ENCODE measurements around the gene SOWAHA.

SOWAHA gene

DNA sequence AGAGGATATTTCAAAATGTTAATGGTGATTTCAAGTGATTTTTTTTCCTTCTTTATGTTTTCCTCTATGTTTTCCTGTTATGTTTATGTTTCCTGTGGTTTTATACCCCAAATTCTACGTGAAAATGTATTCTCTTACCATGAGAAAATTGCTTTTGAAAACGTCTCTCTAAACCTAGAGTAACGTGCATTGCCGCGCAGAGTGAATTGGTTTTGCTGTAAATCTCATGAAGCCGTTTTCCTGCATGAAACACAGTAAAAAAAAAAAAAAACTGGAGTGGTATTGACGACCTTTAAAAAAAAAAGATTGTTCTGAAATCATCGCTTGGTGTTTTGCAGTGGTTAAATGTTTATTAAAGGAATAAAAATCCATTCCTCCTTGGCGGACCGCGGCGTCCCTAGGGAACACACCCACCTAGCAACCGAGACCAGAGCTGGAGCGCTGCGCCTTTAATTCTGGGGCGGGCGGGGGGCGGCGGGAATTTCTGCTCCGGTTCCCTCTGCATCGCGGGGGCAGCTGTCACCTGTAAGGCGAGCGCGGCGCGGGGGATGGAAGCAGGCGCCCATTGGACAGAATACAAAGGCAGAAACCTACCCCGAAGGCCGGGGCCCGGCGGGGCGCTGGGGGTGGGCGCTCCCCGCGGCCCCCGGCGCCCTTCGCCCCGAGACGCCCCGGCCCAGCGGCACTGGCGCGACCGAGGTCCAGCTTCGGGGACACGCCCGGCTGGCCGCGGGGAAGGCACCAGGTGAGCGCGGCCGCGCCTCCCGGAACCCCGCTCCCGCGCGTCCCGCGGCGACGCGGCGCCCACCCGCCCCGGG is at the start of gene SOWAHA:
Gene SOWAHA (plus strand): TSS at position 522 of the 818 bp plus-strand sequence. CDS start 320 bp downstream, outside the sequence.
- H4K20me1 ChIP-seq (ENCODE audit: insufficient read depth), result no peaks in the 10 kb centered on the region
- H3K9ac ChIP-seq, result no peak within 1 kb of the TSS
- no peak within 1 kb of the TSS for H3K4me3 ChIP-seq (IDR thresholded peaks at IDR 0.05; ENCODE audit: insufficient read depth, low read depth, low read length)
- no peak within 1 kb of the TSS for H3K27ac ChIP-seq
- no peaks in the 10 kb centered on the region for H3K36me3 ChIP-seq (ENCODE audit: insufficient read depth)
- TF ChIP-seq, protein P1, sequence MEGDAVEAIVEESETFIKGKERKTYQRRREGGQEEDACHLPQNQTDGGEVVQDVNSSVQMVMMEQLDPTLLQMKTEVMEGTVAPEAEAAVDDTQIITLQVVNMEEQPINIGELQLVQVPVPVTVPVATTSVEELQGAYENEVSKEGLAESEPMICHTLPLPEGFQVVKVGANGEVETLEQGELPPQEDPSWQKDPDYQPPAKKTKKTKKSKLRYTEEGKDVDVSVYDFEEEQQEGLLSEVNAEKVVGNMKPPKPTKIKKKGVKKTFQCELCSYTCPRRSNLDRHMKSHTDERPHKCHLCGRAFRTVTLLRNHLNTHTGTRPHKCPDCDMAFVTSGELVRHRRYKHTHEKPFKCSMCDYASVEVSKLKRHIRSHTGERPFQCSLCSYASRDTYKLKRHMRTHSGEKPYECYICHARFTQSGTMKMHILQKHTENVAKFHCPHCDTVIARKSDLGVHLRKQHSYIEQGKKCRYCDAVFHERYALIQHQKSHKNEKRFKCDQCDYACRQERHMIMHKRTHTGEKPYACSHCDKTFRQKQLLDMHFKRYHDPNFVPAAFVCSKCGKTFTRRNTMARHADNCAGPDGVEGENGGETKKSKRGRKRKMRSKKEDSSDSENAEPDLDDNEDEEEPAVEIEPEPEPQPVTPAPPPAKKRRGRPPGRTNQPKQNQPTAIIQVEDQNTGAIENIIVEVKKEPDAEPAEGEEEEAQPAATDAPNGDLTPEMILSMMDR (conservative IDR thresholded peaks at IDR 0.05; ENCODE audit: low read depth, low read length), result no peak
- no peak within 1 kb of the TSS for H2AFZ ChIP-seq (ENCODE audit: low read depth)
- no peaks in the 10 kb centered on the region for H3K79me2 ChIP-seq (ENCODE audit: insufficient read depth, low read depth)
- peaks cover 3% of the 10 kb centered on the region; the same call in 1 of the 2 replicates for H3K27me3 ChIP-seq (ENCODE audit: insufficient read depth, low read depth)
- peaks cover 10% of the 10 kb centered on the region for H3K4me1 ChIP-seq (ENCODE audit: low read depth, poor library complexity, severe bottlenecking)
- H3K4me2 ChIP-seq, result no peak within 1 kb of the TSS

DNA sequence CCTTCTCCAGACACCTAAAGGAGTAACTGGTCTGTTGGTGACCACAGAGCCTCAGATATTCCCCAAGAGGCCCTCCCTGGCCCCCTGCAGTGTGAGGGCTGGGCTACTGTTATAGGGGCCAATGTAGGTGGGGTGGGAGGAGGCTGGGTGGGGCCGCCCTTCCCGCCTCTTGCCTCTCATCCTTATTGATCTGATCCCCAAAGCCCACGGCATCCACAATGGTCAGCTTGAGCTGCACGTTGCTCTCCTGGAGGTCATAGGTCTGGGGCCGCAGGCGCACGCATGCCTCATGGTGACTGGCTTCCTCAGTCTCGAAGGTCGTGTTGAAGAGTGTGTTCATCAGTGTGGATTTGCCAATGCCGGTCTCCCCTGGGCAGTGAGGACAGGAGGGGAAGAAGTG is 49.1 kb upstream of the SOWAHA start:
- Histone ChIP-seq H3K27ac (no peak overlapping the region), H3K79me2 (ENCODE audit: insufficient read depth, low read depth) (no peaks in the 10 kb centered on the region), H3K36me3 (ENCODE audit: insufficient read depth) (no peaks in the 10 kb centered on the region), H3K27me3 (ENCODE audit: insufficient read depth, low read depth) (no peaks in the 10 kb centered on the region), H3K9ac (no peak overlapping the region), H2AFZ (ENCODE audit: low read depth) (no peak overlapping the region), H3K4me2 (no peak overlapping the region), H3K4me1 (ENCODE audit: low read depth, poor library complexity, severe bottlenecking) (no peaks in the 10 kb centered on the region), H3K4me3 (IDR thresholded peaks at IDR 0.05; ENCODE audit: insufficient read depth, low read depth, low read length) (no peak overlapping the region), H4K20me1 (ENCODE audit: insufficient read depth) (no peaks in the 10 kb centered on the region)
- TF ChIP-seq, protein P1 (conservative IDR thresholded peaks at IDR 0.05; ENCODE audit: low read depth, low read length), result no peak

DNA sequence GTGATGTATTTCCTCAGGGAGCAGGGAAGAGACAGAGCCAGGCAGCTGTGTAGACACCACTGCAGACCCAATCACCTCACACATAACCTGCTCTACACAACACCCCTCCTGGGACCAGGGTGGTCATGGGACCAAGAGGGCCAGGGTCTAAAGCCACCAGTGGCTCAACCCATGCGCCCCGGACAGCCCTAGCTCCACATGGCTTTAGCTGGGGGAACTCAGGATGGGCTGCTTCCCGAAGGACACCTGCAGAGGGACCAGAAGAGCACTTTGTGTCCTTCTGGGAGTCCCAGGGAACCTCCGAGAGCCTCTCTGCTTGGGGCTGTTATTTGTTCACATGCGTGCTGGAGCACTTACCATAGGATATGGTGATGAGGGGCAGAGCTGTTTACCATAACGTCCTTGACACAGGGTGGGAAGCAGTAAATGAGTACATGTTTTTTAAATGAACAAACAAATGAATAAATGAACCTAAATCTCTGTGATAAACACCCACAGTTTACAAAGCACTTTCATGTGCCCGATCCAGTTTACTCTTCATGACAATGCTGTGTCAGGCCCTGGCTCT is 48.3 kb upstream of the SOWAHA start:
- Histone ChIP-seq H3K79me2 (ENCODE audit: insufficient read depth, low read depth) (no peaks in the 10 kb centered on the region), H3K27me3 (ENCODE audit: insufficient read depth, low read depth) (no peaks in the 10 kb centered on the region), H3K4me1 (ENCODE audit: low read depth, poor library complexity, severe bottlenecking) (no peaks in the 10 kb centered on the region), H3K27ac (no peak overlapping the region), H3K36me3 (ENCODE audit: insufficient read depth) (no peaks in the 10 kb centered on the region), H3K9ac (no peak overlapping the region), H3K4me2 (no peak overlapping the region), H3K4me3 (IDR thresholded peaks at IDR 0.05; ENCODE audit: insufficient read depth, low read depth, low read length) (no peak overlapping the region), H2AFZ (ENCODE audit: low read depth) (no peak overlapping the region), H4K20me1 (ENCODE audit: insufficient read depth) (no peaks in the 10 kb centered on the region)
- TF ChIP-seq, protein P1 (conservative IDR thresholded peaks at IDR 0.05; ENCODE audit: low read depth, low read length), result no peak

DNA sequence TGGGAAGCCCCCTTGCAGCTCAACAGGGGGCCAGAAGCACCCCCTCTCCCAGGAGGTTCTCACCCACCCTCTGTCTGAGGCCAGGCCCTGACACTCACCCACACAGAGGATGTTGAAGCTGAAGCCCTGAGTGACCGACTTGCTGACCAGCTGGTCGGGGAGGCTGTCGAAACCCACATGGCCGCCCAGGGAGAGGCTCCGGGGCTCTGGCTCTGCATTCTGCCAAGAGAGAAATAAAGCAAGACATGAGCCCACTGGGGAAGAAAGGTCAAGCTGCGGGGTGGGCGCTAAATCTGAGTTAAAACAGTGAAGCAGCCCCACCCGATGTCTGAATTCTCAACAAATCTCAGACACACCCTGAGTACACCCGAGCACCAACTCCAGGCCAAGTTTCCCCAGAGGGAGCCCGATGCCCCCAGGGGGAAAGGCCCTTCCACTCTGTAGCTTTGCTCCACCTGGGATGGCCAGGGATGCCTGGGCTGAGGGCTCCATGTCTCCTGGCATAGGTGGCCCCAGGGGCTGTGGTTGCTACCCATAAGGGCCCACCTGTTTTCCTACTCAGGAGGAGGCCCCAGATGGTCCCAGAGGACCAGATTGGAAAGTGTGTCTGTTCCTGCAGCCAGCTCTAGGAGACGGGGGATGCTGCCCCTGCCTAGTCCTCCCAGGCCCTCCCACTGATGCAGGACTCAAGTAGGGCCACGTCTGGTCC is 47.6 kb upstream of the SOWAHA start:
- Histone ChIP-seq H3K36me3 (ENCODE audit: insufficient read depth) (no peaks in the 10 kb centered on the region), H4K20me1 (ENCODE audit: insufficient read depth) (no peaks in the 10 kb centered on the region), H3K27me3 (ENCODE audit: insufficient read depth, low read depth) (no peaks in the 10 kb centered on the region), H3K27ac (no peak overlapping the region), H3K4me2 (no peak overlapping the region), H3K4me1 (ENCODE audit: low read depth, poor library complexity, severe bottlenecking) (no peaks in the 10 kb centered on the region), H2AFZ (ENCODE audit: low read depth) (no peak overlapping the region), H3K79me2 (ENCODE audit: insufficient read depth, low read depth) (no peaks in the 10 kb centered on the region), H3K4me3 (IDR thresholded peaks at IDR 0.05; ENCODE audit: insufficient read depth, low read depth, low read length) (no peak overlapping the region), H3K9ac (no peak overlapping the region)
- TF ChIP-seq, protein P1 (conservative IDR thresholded peaks at IDR 0.05; ENCODE audit: low read depth, low read length), result no peak

Data from KMS-11 (cell line).